AG04450 (cell line): Measurements from ENCODE around the gene ZNRF4. TPM values are rescaled to one million over a fixed set of nuclear protein-coding genes. Genes with fewer than 3 reads are reported as not detected.
"Not testable (repeated sequence)": the region's sequence is repeated elsewhere in the genome, so short reads cannot be mapped to it uniquely, and the experiment has no call there.

ENCODE experiments used
- CTCF ChIA-PET: fragments of 300-600, 350-600 bp; formaldehyde crosslinking; extraction: SDS; loops from one replicate; lab custom pipeline; 2022; ENCODE audit warnings: antibody characterized with exemption, inconsistent platforms; lab: Charles Lee
- POLR2A ChIA-PET: fragments of 350-600 bp; formaldehyde crosslinking; extraction: SDS; loops from one replicate; lab custom pipeline; 2021; ENCODE audit warnings: antibody characterized with exemption, inconsistent platforms; lab: Yijun Ruan, JAX
- DNase-seq: peaks from one replicate; pipeline ENCODE4 v3.0.0-alpha.2; 2011; ENCODE audit warnings: low read depth, low spot score
- H3K27ac ChIP-seq: one replicate; pipeline ENCODE4 v1.5.1; 2012; ENCODE audit warnings: low read depth, low read length, control low read depth
- H3K27me3 ChIP-seq: one replicate; pipeline ENCODE4 v1.6.0; 2012; ENCODE audit warnings: low read length; ENCODE audit not compliant: control insufficient read depth, insufficient read depth
- H3K4me3 ChIP-seq: 2 replicates; pipeline ENCODE4 v1.5.1; 2011; ENCODE audit warnings: mild to moderate bottlenecking, low read depth, low read length, control low read depth
- H3K9me3 ChIP-seq: 2 replicates; pipeline ENCODE4 v1.5.1; 2012; ENCODE audit warnings: low read length; ENCODE audit not compliant: control insufficient read depth, insufficient read depth
- polyA minus RNA-seq: library from RNA; depleted of rRNA, polyadenylated mRNA; stranded (reverse); fragments of >200 nt; gene quantifications from 2 replicates; pipeline ENCODE4 v1.2.3, GENCODE V29; 2011; rRNA and poly(A)+ RNA removed
- polyA plus RNA-seq: library from polyadenylated mRNA; depleted of rRNA; stranded (reverse); fragments of >200 nt; gene quantifications from 2 replicates; pipeline ENCODE4 v1.2.3, GENCODE V29; 2011; rRNA removed
- TF ChIP-seq, protein P1 (sequence below): IDR thresholded peaks from 2 replicates; pipeline ENCODE4 v1.5.1; 2011; ENCODE audit warnings: low read depth, low read length, control low read depth, inconsistent platforms

ZNRF4 gene, protein sequence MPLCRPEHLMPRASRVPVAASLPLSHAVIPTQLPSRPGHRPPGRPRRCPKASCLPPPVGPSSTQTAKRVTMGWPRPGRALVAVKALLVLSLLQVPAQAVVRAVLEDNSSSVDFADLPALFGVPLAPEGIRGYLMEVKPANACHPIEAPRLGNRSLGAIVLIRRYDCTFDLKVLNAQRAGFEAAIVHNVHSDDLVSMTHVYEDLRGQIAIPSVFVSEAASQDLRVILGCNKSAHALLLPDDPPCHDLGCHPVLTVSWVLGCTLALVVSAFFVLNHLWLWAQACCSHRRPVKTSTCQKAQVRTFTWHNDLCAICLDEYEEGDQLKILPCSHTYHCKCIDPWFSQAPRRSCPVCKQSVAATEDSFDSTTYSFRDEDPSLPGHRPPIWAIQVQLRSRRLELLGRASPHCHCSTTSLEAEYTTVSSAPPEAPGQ
- polyA plus RNA-seq: not detected in 2 replicates
- polyA minus RNA-seq: not detected in 2 replicates

DNA sequence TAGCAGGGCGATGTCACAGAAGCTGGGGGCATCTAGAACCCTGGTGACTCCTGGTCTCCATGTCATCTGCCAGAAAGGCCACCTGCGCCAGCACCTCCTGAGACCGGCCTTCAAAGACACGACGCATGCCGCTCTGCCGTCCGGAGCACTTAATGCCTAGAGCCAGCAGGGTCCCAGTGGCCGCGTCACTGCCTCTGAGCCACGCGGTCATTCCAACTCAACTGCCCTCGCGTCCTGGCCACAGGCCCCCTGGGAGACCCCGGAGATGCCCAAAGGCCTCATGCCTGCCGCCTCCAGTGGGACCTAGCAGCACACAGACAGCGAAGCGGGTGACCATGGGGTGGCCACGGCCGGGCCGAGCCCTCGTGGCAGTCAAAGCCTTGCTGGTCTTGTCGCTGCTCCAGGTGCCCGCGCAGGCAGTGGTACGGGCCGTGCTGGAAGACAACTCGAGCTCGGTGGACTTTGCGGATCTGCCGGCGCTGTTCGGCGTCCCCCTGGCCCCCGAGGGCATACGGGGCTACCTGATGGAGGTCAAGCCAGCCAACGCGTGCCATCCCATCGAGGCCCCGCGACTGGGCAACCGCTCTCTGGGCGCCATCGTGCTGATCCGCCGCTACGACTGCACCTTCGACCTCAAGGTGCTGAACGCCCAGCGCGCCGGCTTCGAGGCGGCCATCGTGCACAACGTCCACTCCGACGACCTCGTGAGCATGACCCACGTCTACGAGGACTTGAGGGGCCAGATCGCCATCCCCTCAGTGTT is at the start of gene ZNRF4:
Gene ZNRF4 (plus strand): TSS at position 51 of the 763 bp plus-strand sequence. CDS start 75 bp downstream, at position 126.
- no peak for DNase-seq
- peaks cover 2% of the 10 kb centered on the region for H3K27me3 ChIP-seq
- POLR2A ChIA-PET: no interaction called here
- H3K9me3 ChIP-seq: peaks cover 9% of the 10 kb centered on the region
- H3K27ac ChIP-seq: no peak within 1 kb of the TSS
- TF ChIP-seq, protein P1, sequence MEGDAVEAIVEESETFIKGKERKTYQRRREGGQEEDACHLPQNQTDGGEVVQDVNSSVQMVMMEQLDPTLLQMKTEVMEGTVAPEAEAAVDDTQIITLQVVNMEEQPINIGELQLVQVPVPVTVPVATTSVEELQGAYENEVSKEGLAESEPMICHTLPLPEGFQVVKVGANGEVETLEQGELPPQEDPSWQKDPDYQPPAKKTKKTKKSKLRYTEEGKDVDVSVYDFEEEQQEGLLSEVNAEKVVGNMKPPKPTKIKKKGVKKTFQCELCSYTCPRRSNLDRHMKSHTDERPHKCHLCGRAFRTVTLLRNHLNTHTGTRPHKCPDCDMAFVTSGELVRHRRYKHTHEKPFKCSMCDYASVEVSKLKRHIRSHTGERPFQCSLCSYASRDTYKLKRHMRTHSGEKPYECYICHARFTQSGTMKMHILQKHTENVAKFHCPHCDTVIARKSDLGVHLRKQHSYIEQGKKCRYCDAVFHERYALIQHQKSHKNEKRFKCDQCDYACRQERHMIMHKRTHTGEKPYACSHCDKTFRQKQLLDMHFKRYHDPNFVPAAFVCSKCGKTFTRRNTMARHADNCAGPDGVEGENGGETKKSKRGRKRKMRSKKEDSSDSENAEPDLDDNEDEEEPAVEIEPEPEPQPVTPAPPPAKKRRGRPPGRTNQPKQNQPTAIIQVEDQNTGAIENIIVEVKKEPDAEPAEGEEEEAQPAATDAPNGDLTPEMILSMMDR: no peak
- CTCF ChIA-PET: no interaction called here
- H3K4me3 ChIP-seq: no peak within 1 kb of the TSS

DNA sequence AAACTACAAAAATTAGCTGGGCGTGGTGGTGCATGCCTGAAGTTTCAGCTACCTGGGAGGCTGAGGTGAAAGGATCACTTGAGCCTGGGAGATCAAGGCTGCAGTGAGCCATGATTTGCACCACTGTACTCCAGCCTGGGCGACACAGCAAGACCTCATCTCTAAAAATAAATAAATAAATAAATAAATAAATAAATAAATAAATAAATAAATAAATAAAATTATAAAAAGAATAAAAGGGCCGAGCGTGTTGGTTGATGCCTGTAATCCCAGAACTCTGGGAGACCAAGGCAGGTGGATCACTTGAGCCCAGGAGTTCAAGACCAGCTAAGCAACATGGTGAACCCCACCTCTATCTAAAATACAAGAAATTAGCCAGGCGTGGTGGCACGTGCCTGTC is 49.0 kb upstream of the ZNRF4 start:
- DNase-seq, H3K27me3 ChIP-seq, H3K9me3 ChIP-seq, H3K4me3 ChIP-seq, H3K27ac ChIP-seq: not testable (repeated sequence)
- ChIA-PET CTCF (interaction anchor here (0.5 kb wide), 1 partner anchor 545 kb away, joined by 3 read pairs; no protein-coding TSS in a partner anchor), POLR2A (interaction anchor here (0.7 kb wide), 1 partner anchor 510 kb away, joined by 8 read pairs; no protein-coding TSS in a partner anchor)

DNA sequence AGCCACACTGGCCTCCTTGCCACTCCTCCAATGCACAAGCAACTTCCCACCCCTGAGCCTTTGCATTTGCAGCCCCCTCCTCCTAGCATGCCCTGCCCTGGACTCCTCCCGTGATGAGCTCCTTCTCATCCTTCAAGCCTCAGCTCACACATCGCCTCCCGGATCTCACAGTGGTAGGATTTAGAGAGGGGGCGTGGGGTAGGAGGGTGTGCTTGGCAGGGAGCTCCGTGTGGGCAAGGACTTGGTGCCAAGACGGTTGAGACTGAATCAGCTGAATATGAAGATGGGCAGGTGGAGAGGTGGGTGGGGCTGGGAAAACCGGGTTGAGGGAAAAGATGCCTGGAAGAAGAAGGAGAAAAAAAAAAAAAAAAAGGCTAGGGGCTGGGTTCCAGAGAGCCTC is 48.4 kb upstream of the ZNRF4 start:
- TF ChIP-seq, protein P1: no peak
- ChIA-PET CTCF (interaction anchor here (0.5 kb wide), 1 partner anchor 544 kb away, joined by 3 read pairs; no protein-coding TSS in a partner anchor), POLR2A (interaction anchor here (0.7 kb wide), 1 partner anchor 510 kb away, joined by 8 read pairs; no protein-coding TSS in a partner anchor)
- no peaks in the 10 kb centered on the region for H3K9me3 ChIP-seq
- H3K4me3 ChIP-seq: no peak overlapping the region
- no peaks in the 10 kb centered on the region for H3K27me3 ChIP-seq
- no peak overlapping the region for H3K27ac ChIP-seq
- DNase-seq: no peak

DNA sequence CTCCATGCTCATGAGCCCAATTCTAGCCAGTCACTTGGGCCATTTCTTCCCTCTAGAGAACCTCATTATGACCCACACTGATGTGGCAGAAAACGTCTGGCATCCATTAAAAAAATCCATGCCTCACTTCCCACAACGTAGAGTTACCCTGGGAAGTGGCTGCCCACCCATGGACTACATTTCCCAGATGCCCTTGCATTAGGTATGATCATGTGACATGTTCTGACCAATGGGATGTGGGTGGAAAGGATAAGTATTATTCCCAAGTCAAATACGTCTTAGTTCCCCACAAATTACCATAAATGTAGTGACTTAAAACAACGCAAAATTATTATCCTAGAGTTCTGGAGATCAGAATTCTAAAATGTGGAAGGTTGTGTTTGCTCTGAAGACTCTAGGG is 47.9 kb upstream of the ZNRF4 start:
- no peak for DNase-seq
- Histone ChIP-seq H3K27me3 (no peaks in the 10 kb centered on the region), H3K27ac (no peak overlapping the region), H3K4me3 (no peak overlapping the region), H3K9me3 (no peaks in the 10 kb centered on the region)
- ChIA-PET CTCF (no interaction called here), POLR2A (no interaction called here)
- TF ChIP-seq, protein P1: no peak

DNA sequence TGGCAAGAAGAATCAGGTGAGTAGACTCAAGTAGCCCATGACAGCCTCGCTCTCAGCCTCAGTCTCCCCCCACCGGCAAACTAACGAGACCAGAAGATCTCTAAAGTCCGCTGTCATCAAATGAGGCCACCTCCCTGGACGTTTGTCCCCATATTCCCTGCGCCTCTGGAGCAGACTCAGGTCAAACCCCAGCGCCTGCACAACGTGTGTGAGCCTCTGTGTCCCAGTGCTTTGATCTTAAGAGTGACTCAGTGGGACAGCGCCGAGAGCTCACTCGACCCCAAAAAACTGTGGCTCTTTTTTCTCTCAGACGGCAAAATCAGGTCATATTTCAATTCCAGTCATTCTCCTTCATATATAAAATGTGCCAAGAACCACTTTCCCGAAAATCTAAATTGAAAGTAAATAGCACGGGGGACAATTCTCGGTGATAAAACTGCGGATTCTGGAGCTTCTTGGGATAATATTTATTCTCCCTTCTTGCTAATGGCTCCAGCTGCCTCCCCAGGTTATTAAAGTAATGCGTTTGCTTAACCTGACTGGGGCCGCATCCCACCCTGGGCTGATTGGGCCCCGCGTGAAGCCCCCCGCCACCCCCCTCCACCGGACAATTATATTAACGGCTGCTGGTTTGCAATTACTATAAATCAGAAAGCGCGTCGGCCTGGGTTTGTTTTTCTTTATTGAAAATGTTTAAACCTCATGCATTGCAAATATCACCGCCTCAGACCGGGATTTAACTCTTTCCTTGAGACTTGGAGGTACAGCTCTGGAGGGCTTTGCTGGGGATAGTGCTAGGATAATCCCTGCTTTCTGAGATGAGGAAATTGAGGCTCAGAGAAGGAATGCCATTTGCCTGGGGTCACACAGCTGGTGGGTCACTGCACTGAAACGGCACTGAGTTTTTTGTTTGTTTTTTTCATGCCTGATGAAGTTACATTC is 37.5 kb upstream of the ZNRF4 start:
- DNase-seq: no peak
- H3K4me3 ChIP-seq: peak overlapping the region; percentile 27
- H3K27ac ChIP-seq: no peak overlapping the region
- peaks cover 28% of the 10 kb centered on the region for H3K27me3 ChIP-seq
- CTCF ChIA-PET: no interaction called here
- H3K9me3 ChIP-seq: no peaks in the 10 kb centered on the region
- TF ChIP-seq, protein P1: no peak
- POLR2A ChIA-PET: no interaction called here
